Measurements from ENCODE around the gene OVAAL. TPM values are rescaled to one million over a fixed set of nuclear protein-coding genes. Genes with fewer than 3 reads are reported as not detected.

OVAAL gene
- total and polyA plus RNA-seq, 9 of the 15 experiments (the other 6 are each of a cell fraction or from before 2014, with no cell fraction given), result 0.04 to 0.18 (median 0.08) TPM; not detected in 4

DNA sequence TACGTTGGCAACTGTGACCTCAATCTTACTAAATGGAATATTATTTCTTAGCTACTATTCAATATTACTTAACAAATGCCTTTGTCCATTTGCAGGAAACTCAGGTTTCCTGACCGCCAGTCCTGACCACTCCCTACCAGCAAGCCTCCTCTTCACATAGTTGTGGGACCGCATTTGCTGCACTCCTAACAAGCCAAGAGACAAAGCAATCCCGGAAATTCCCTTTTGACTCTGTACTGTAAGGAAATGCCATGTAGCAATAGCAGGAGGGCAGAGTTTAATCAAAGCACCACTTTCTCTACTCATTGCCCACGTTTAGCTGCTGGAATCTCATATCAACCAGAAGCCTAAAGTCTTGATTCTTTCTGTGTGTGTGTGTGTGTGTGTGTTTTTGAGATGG is 28.3 kb upstream of the OVAAL start (continued):
- TF ChIP-seq, protein P1, sequence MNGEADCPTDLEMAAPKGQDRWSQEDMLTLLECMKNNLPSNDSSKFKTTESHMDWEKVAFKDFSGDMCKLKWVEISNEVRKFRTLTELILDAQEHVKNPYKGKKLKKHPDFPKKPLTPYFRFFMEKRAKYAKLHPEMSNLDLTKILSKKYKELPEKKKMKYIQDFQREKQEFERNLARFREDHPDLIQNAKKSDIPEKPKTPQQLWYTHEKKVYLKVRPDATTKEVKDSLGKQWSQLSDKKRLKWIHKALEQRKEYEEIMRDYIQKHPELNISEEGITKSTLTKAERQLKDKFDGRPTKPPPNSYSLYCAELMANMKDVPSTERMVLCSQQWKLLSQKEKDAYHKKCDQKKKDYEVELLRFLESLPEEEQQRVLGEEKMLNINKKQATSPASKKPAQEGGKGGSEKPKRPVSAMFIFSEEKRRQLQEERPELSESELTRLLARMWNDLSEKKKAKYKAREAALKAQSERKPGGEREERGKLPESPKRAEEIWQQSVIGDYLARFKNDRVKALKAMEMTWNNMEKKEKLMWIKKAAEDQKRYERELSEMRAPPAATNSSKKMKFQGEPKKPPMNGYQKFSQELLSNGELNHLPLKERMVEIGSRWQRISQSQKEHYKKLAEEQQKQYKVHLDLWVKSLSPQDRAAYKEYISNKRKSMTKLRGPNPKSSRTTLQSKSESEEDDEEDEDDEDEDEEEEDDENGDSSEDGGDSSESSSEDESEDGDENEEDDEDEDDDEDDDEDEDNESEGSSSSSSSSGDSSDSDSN (IDR thresholded peaks at IDR 0.05; ENCODE audit: borderline replicate concordance in 1 of 2, low read depth in 2 of 2, low read length in 2 of 2), result no peak
- TF ChIP-seq FIP1L1 (IDR thresholded peaks at IDR 0.05; ENCODE audit: low read depth, low read length, poor library complexity, severe bottlenecking) (no peak), HNRNPUL1 (IDR thresholded peaks at IDR 0.05; ENCODE audit: low read length) (no peak), SNIP1 (IDR thresholded peaks at IDR 0.05; ENCODE audit: low read depth) (no peak), ETV6 (IDR thresholded peaks at IDR 0.05; ENCODE audit: borderline replicate concordance in 1 of 2, low read depth in 2 of 2, low read length in 1 of 2) (no peak), ETV6 (CRISPR knock-in tag; IDR thresholded peaks at IDR 0.05; ENCODE audit: borderline replicate concordance) (no peak), SLC30A9 (CRISPR knock-in tag; IDR thresholded peaks at IDR 0.05) (no peak)
- TF ChIP-seq, protein P2, sequence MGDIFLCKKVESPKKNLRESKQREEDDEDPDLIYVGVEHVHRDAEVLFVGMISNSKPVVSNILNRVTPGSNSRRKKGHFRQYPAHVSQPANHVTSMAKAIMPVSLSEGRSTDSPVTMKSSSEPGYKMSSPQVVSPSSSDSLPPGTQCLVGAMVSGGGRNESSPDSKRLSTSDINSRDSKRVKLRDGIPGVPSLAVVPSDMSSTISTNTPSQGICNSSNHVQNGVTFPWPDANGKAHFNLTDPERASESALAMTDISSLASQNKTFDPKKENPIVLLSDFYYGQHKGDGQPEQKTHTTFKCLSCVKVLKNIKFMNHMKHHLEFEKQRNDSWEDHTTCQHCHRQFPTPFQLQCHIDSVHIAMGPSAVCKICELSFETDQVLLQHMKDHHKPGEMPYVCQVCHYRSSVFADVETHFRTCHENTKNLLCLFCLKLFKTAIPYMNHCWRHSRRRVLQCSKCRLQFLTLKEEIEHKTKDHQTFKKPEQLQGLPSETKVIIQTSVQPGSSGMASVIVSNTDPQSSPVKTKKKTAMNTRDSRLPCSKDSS (IDR thresholded peaks at IDR 0.05; ENCODE audit: low read depth, partially characterized antibody), result no peak
